SU-DHL-6 (cell line): ENCODE data around the gene THSD7B.

Source experiments
- H2AFZ ChIP-seq: fragments of 200-600 bp; sonication (generic); 2 replicates; pipeline ENCODE4 v1.6.1; 2014; ENCODE audit warnings: low read depth, mild to moderate bottlenecking, moderate library complexity, mixed read lengths, antibody characterized with exemption, low read length; ENCODE audit not compliant: severe bottlenecking
- H3F3A ChIP-seq: fragments of 200-600 bp; shearing (Covaris generic); 2 replicates; pipeline ENCODE4 v1.6.0; 2016; ENCODE audit warnings: antibody characterized with exemption, mild to moderate bottlenecking; ENCODE audit not compliant: insufficient read depth
- H3K27ac ChIP-seq: fragments of 200-600 bp; sonication (generic); 2 replicates; pipeline ENCODE4 v1.5.1; 2016; ENCODE audit warnings: low read depth, mild to moderate bottlenecking, low read length, moderate library complexity, mixed read lengths
- H3K27me3 ChIP-seq: fragments of 200-600 bp; sonication (generic), shearing (Covaris generic); 2 replicates; pipeline ENCODE4 v1.6.0; 2014; ENCODE audit warnings: mild to moderate bottlenecking, low read length
- H3K36me3 ChIP-seq: fragments of 200-600 bp; sonication (generic); 2 replicates; pipeline ENCODE4 v1.6.1; 2014; ENCODE audit warnings: mild to moderate bottlenecking, low read length, mixed read lengths
- H3K4me2 ChIP-seq: fragments of 300-600, 200-600 bp; shearing (Covaris generic), sonication (generic); 2 replicates; pipeline ENCODE4 v1.6.0; 2014; ENCODE audit warnings: low read length, low read depth, mild to moderate bottlenecking; ENCODE audit not compliant: poor library complexity, severe bottlenecking
- H3K4me3 ChIP-seq: fragments of 200-600 bp; sonication (generic); 2 replicates; pipeline ENCODE4 v1.5.1; 2014; ENCODE audit warnings: antibody characterized with exemption, low read length, mild to moderate bottlenecking, mixed read lengths; ENCODE audit not compliant: insufficient read depth, poor library complexity, severe bottlenecking
- H3K79me2 ChIP-seq: fragments of 200-600 bp; sonication (generic); 2 replicates; pipeline ENCODE4 v1.6.1; 2014; ENCODE audit warnings: mild to moderate bottlenecking, low read length, moderate library complexity; ENCODE audit not compliant: insufficient read depth
- H3K9ac ChIP-seq: fragments of 200-600 bp; sonication (generic); 2 replicates; pipeline ENCODE4 v1.7.0; 2014; ENCODE audit warnings: mild to moderate bottlenecking, low read length
- H3K9me2 ChIP-seq: fragments of 200-600 bp; sonication (generic); replicated peaks from 2 replicates; pipeline ENCODE4 v1.6.1; 2014; ENCODE audit warnings: low read length; ENCODE audit not compliant: insufficient read depth
- H3K9me3 ChIP-seq: fragments of 200-600 bp; sonication (generic); 2 replicates; pipeline ENCODE4 v1.6.1; 2014; ENCODE audit warnings: low read length, mixed read lengths; ENCODE audit not compliant: insufficient read depth
- H4K20me1 ChIP-seq: fragments of 200-600 bp; sonication (generic); 2 replicates; pipeline ENCODE4 v1.6.1; 2014; ENCODE audit warnings: low read depth, mild to moderate bottlenecking, antibody characterized with exemption, low read length, moderate library complexity, mixed read lengths
- CTCF ChIP-seq: fragments of 200-600 bp; sonication (generic); IDR thresholded peaks from one replicate; pipeline ENCODE4 v1.5.1; 2017; ENCODE audit warnings: antibody characterized with exemption, mild to moderate bottlenecking, low read length, moderate library complexity; ENCODE audit not compliant: insufficient read depth, poor library complexity, severe bottlenecking
- EZH2phosphoT487 ChIP-seq: fragments of 200-600 bp; sonication (generic), shearing (Covaris generic); conservative IDR thresholded peaks from 2 replicates; pipeline ENCODE4 v1.6.1; 2018; ENCODE audit warnings: mild to moderate bottlenecking, antibody characterized with exemption, low read length, moderate library complexity, mixed read lengths

Gene THSD7B

GRCh38 chr2:137718786-137719185 lies 953.4 kb downstream of the THSD7B start:
- Histone ChIP-seq H3K4me3 (no peak overlapping the region), H3K9ac (no peak overlapping the region), H3K27ac (no peak overlapping the region), H3K4me2 (no peak overlapping the region), H3K9me2 (no peaks in the 10 kb centered on the region), H2AFZ (no peak overlapping the region), H4K20me1 (no peaks in the 10 kb centered on the region), H3K27me3 (no peaks in the 10 kb centered on the region), H3F3A (no peaks in the 10 kb centered on the region), H3K79me2 (no peaks in the 10 kb centered on the region), H3K9me3 (no peaks in the 10 kb centered on the region), H3K36me3 (no peaks in the 10 kb centered on the region)
- no peak for TF ChIP-seq CTCF
- TF ChIP-seq EZH2phosphoT487, result no peak

GRCh38 chr2:137721733-137722132 lies 956.4 kb downstream of the THSD7B start:
- no peaks in the 10 kb centered on the region for H3K36me3 ChIP-seq
- H3K9ac ChIP-seq, result no peak overlapping the region
- no peak overlapping the region for H3K27ac ChIP-seq
- no peaks in the 10 kb centered on the region for H3F3A ChIP-seq
- H3K4me2 ChIP-seq, result no peak overlapping the region
- H4K20me1 ChIP-seq, result no peaks in the 10 kb centered on the region
- H3K79me2 ChIP-seq, result no peaks in the 10 kb centered on the region
- H3K4me3 ChIP-seq, result no peak overlapping the region
- no peaks in the 10 kb centered on the region for H3K9me2 ChIP-seq
- H3K27me3 ChIP-seq, result no peaks in the 10 kb centered on the region
- no peaks in the 10 kb centered on the region for H3K9me3 ChIP-seq
- no peak overlapping the region for H2AFZ ChIP-seq
- TF ChIP-seq EZH2phosphoT487 (no peak), CTCF (no peak)

GRCh38 chr2:137724912-137725311 lies 959.6 kb downstream of the THSD7B start:
- H3K4me2 ChIP-seq, result no peak overlapping the region
- H3F3A ChIP-seq, result no peaks in the 10 kb centered on the region

More at GRCh38 chr2:137724912-137725311, 959.6 kb downstream of the THSD7B start:
- H2AFZ ChIP-seq, result no peak overlapping the region
- no peaks in the 10 kb centered on the region for H3K9me3 ChIP-seq
- no peaks in the 10 kb centered on the region for H4K20me1 ChIP-seq
- no peaks in the 10 kb centered on the region for H3K36me3 ChIP-seq
- TF ChIP-seq EZH2phosphoT487, result no peak
- no peak for TF ChIP-seq CTCF
- no peaks in the 10 kb centered on the region for H3K27me3 ChIP-seq
- H3K27ac ChIP-seq, result no peak overlapping the region
- H3K9ac ChIP-seq, result no peak overlapping the region
- no peaks in the 10 kb centered on the region for H3K79me2 ChIP-seq
- H3K4me3 ChIP-seq, result no peak overlapping the region
- H3K9me2 ChIP-seq, result no peaks in the 10 kb centered on the region
